OCI-M2 (cell line): ENCODE measurements around the gene HDAC9.

ENCODE experiments used
- DNase-seq: peaks from one replicate; lab custom pipeline; 2025; ENCODE audit not compliant: unreplicated experiment; lab: John Stamatoyannopoulos, UW

The HDAC9 gene

DNA sequence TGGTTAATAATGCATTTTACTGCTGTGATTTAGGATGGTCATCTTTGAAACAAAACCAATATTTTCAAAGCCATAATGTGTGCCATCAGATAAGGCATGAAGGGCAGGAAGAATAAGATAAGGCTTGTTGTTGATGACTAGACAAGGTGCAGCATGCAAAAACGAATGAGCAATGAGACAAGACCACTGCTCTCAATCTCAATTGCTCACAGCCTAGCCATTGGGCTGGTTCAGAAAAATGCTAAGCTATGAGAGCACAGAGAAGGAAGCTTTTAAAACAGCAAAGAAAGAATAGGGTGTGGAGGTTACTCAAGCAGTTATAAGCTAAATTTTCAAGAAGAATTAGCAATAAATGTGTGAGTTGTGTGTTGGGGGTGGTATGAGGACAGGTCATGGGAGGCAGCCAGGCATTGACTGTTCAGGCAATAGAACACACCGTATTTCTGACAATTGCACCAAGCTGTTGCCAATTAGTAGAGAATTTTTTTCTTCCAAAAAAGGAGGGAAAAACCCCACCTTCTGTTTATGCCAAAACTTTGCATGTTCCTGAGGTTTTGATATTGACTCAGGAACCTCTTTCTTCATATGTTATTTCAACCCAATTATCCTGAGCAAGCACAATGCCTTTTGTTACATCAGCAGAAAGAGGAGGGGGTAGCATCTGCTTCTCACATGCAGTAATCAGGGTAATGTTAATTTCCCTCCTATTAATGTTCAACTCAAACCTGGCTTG lies 276.5 kb downstream of the HDAC9 start:
- DNase-seq, result no peak

DNA sequence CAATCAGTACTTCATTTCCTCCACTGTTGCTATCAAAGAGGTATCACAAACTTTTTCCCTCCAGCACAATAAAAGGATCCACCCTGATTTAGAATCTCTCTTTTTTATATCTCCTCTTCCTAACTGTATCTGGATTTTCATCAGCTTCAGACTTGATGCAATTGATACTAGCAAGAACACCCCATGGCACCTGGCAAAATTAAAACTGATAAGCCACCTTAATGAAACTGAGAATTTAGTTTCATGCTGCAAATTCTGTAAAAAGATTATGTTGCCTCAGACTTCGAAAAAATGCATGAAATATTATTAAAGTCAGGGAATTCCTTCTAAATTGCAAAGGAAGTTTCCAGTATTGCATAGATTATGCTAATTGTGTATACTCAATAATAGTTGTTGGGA lies 277.0 kb downstream of the HDAC9 start:
- no peak for DNase-seq

DNA sequence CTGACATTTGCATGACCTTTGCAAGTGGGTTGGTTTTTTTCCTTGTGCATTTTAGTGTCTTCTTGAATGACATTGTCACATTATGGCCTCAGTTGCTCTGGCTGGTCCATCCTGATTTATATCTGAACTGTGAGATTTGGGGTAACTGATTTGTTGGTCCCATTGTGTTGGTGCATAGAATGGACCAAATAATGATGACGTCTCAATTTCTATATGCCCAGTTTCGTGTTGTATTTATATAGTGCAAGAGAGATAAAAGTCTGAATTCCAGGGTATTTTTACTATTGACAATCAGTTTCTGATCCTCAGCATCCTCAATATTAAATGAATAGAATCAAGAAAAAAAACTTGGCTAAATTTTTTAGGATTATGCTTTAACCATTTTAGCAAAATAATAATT lies 281.8 kb downstream of the HDAC9 start:
- no peak for DNase-seq

DNA sequence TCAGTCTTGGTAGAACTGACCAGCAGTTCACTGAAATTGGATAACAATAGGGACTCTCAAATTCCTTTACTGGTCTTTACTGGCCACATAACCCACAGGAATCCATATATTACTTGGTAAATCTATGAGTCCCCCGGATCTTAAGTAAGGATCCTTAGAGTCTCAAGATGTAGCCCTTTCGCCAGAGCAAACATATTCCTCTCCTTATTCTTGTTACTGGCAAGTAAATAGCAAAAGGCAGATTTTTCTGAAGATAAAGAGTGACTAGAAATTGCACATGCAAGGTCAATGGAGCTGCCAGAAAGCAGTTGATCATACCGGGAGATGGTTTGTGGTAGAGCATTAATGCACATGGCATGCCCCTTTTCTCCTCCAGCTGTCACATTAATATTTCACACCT lies 283.0 kb downstream of the HDAC9 start:
- DNase-seq, result no peak

DNA sequence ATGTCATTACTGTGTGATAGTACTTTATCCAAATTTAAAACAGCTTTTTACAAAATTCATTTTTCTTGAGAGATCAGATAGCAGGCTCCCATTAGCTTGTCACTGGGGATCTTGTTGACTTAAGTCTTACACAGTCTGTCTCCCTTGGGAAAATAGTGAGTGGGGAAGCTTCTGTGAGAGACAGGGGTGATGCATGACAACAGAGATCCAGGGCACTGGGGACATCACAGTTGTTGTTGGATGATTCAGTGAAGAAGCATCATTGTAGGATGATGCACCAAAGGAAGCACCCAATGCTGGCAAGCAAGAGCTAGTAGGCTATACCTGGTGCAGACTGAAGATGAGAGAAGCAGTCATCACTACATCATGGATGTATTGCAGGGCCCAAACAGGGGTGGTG lies 284.7 kb downstream of the HDAC9 start:
- no peak for DNase-seq

DNA sequence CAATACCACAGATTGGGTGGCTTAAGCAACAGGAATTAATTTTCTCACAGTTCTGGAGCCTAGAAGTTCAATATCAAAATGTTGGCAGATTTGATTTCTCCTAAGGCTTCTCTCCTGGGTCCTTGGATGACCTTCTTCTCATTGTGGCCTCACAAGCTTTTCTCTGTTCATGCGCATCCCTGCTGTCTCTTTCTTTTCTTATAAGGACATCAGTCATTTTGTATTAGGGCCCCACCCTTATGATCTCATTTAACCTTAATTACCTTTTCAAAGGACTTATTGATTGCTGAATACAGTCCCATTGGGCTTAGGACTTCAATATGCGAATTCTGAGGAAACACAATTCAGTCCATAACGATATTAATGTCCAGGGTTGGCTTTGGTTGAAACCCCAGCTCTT lies 285.4 kb downstream of the HDAC9 start:
- DNase-seq, result no peak

DNA sequence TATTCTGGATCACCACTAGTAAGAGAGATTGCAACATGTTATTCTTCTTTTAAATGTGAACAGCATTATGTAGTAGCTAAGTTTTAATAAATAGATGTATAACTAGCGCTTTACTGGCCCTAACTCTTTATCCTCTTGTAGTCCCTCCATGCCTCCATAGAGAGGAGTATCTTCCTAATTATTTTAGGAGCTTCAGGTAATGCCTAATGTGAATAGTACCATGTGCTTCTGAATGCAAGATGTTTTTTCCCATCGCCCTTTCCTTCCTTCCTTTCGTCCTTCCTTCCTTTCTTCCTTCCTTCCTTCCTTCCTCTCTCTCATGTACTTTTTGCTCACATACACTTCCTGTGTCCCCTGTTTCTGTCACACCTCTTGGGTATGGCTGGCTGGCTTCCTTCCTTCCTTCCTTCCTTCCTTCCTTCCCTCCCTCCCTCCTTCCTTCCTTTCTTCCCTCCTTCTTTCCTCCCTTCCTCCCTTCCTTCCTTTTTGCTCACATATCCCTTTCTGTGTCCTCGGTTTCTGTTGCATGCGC lies 290.7 kb downstream of the HDAC9 start:
- DNase-seq, result no peak

DNA sequence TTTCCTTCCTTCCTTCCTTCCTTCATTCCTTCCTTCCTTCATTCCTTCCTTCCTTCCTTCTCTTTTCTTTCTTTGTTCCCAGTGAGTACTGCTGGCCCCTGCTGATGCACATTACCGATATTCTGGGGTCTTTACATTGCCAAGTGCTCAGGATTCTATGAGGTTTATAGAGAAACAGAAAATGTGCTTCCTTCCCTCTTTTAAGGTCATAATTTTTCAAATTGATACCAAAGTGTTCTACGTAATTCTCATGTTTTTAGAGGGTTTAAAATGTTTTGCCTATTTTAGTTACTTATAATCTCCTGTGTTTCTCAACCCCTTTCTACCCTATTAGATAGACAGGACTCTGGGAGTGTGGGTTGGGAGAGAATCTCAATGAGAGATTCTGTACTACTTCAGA lies 291.2 kb downstream of the HDAC9 start:
- DNase-seq, result no peak

DNA sequence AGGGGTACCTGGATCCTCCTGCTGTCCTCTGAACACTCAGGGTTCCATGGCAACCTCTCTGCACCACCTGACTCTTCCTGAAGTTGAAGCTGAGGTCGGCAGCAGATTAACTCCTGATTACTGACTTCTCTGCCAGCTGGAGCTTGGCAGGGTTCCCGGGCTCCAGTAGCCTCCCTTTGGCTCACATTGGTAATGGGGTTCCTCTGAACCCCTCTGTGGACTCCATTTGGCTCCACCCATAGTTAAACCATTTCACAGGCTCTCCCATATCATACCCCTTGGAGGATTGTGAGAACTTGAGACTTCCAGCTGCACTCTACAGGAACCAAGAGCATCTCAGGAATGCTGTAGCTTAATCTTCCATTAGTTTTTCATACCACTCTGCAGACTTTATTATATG lies 292.5 kb downstream of the HDAC9 start:
- no peak for DNase-seq

DNA sequence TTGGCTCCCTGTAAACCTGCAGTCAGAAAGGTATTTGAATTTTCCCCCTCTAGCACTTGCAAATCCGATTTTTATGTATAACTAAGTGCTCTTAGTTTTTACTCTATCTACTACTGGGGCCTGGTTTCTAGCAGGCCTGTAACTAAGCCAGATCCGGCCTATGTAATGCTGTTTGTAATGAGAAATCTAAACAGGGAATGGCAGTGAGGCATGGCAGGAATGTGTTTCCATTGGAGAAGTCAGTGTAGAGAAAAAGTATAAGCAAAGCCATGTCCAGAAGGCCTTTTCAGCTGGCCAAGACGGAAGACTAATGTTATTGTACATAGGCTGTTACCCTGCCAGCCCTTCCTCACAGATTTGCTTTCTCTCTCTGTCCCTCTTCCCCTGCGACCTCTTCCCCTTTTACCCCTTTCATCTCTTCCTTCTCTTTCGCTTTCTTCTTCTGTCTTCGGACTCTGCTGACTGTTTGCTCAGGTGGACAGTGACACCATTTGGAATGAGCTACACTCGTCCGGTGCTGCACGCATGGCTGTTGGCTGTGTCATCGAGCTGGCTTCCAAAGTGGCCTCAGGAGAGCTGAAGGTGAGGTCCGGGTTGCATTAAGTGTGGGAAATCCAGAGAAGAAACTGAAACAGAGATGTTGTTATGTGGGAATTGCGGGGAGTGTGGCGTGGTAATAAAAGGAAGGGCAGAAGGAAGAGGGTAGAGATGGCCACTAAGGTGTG lies 297.5 kb downstream of the HDAC9 start:
- DNase-seq, result no peak

DNA sequence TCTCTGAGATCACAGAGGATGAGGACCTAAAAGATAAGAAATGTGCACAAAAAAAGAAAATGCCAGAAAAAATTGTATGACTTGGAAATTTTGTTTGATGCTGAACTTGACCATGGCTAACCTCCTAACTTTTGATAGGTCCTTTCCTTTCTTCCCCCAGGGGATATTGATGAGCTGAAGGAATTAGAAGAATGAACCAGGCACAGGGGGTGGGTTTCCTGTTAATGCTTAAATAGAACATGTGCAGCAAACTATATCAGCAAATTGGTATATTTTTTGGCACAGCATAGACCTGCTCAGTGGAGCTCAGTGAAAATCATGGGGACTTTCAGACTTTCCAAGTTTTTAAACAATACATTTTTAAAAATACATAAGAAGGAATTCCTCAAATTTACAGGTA lies 300.7 kb downstream of the HDAC9 start:
- DNase-seq, result no peak

DNA sequence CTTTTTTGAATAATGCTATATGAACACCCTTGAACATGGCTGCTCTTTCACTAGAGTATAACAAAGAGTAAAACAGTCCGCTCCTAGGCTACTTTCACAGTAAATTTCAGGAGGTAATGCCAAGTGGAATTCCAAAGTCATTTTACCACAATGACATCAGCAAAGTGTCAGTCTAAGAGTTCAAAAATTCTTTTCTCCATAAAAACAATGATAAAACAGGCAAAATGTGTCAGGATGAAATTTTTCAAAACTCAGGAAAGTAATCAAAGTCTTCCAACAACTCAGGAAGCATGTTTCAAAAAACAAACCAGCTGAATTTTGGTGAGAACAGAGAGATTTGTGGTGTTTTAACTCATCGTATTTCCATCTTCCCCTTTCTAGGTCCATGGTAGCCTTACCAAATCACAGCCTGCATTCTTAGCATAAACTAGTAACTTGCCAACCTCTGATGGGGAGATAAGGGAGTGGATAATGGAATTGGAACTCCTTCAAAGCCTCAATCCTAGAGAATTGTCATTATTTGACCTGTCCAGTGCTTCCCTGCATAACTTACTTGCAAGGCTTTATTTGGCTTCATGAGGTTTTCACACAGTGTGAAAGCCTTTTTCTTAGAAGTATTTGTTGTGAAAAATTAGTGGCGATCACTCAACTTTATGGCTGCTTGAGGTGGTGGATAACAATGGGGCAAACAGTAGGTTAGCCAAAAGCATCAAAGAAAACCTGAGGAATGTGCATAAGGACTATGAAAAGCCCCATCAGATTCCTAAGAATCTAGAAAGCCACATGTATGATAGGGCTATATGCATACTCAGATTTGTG lies 302.7 kb downstream of the HDAC9 start:
- DNase-seq, result no peak

DNA sequence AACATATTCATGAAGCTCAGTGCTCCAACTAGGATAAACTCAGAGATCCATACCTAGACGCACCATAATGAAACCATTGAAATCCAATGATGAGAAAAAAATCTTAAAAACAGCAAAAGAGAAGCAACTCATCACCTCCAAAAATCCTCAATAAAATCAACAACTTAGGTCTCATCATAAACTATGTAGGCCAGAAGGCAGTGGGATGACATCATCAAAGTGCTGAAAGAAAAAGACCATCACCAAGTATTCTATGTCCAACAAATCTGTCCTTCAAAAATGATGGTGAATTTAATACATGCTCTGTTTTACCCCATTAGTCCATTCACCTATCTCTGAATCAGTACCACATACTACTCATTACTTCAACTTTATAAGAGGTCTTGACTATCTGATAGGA lies 304.4 kb downstream of the HDAC9 start:
- no peak for DNase-seq

DNA sequence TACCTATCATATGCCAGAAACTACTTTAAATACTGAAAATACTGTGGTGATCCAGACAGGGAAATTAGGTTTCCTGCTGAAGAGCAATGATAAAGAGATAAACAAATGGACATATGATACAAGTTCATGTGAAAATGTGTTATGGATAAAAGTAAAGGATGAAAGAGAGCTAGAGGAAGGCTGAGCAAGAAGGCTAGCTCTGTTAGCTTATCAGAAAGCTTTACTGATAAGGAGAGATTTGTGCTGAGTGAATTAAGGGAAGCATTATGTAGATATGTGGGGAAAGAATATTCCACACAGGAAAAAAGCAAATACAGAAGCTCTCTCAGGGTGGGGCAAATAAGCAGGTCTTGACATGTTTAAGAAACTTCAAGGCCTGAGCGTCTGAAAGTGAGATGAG lies 308.4 kb downstream of the HDAC9 start:
- no peak for DNase-seq

DNA sequence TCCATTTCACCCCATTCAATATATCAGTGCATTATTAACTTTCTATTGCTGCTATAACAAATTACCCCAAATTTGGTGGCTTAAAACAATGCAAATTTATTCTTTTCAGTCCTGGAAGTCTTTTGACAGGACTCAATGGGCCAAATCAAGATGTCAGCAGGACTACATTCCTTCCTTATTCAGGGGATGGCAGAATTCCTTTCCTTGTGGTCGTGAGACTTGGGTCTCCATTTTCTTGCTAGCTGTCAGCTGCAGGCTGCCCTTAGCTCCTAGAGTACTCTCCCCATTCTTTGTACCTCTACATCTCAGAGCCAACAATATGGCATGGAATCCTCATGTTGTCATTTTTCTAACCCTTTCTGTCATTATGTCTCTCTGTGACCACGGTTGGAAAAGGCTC lies 310.6 kb downstream of the HDAC9 start:
- DNase-seq, result no peak

DNA sequence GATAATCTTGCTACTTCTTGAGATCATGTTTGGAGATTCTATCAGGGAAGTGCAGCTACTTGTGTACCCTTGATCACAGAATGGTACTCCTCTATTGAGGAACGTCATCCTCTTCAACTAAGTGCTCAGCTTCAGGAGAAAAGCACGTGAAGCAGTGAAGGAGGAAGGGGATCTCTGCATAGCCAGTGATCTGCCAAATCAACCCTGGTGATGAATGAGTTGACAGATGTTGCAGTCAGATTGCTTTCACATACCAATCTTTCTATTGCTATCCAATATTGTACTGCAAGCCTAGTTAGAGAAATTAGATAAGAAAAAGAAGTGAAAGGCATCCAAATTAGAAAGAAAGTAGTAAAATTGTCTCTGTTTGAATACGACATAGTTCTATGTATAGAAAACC lies 312.5 kb downstream of the HDAC9 start:
- DNase-seq, result no peak

DNA sequence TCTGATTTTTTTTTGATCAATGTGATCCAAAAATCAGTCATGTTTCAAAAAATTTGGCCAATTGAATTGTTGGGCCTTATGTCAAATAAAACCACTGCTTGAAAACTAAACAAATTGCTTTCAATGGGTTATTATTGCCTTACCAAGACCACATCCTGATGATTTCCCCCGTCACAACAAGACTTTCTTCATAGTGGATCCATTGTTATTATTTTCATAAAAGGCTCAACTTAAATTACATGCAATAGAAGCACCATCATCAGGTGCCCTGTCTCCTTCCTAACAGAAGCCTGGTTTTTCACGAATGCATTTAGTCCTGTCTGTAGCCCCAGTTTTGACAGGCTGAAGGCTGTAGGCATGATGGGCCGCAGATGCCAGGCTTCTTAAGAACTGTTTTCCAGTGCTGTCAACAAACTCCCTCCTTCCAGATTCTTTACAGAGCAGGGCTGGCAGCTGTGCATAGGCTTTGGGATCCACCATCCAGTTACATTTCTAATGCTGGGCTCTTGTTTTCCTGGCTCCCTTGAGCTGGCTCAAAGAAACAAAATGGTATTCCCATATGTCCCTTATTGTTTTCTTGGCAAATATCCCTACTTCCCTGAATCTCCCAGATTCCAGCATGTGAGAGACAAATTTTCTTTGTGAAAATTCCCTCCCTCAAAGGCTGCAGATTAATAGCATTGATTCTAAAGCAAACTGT lies 319.9 kb downstream of the HDAC9 start:
- no peak for DNase-seq

DNA sequence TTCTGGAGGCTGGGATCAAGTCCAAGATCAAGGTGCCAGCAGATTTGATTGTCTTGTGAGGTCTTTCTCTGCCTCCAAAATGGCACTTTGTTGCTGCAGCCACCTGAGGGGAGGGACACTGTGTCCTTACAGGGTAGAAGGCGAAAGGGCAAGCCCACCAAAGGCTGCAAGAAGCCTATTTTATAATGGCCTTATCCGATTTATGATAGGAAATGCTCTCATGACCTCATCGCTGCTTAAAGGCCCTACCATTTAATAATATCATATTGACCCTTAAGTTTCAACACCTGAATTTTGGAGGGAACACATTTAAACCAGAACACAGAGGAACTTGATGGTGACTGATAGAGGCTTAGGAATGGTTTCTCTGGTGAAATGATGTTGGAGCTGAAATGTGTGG lies 325.4 kb downstream of the HDAC9 start:
- no peak for DNase-seq

DNA sequence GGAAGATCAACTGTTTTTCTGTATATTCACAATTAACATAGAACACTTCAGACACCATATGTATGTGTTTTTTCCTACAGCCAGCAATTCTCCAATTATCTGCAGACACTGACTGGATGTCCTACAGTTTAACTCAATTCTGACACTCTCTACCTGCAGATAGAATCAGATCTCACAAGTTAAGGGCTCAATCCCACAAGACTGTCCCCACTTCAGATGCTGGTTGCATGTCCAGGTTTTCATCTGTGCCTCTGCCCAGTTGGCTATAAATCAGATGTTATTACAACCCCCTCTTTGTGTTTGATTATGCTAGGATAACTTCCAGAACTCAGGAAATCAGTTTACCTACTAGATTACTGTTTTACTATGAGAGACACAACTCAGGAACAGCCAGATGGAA lies 326.0 kb downstream of the HDAC9 start:
- DNase-seq, result no peak

DNA sequence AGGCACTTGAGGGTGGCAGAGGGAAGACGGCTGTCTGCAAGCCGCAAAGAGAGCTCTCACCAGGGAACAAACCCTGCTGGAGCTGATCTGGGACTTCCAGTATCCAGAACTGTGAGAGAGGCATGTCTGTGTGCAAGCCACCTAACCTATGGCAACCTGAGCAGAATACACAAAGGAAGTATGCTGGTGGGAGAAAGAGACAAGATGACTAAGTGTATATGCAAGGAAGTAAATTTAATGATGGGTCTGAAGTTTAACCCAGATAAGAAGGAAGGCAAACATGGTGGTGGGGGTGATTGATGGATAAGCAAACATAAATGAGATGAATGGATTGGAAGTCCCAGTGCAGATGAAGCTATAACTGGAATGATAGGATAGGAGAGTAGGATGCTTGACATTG lies 328.6 kb downstream of the HDAC9 start:
- DNase-seq, result no peak
